PC-3 (cell line): ENCODE results near the gene L1TD1. TPM values are rescaled to one million over a fixed set of nuclear protein-coding genes. Genes with fewer than 3 reads are reported as not detected.

Experiments
- ATAC-seq: fragments of 200-7000 bp; cut with Tn5 transposase; 2 replicates; pipeline ENCODE4 v1.9.1; 2020; ENCODE audit warnings: mild to moderate bottlenecking, moderate library complexity
- BruUV-seq: library from RNA; stranded (reverse); fragments of 400-500 nt; replicated peaks from 2 replicates; lab custom pipeline; 2021; lab: Mats Ljungman, UMichigan
- CTCF ChIA-PET: fragments of 300-600 bp; sonication (Branson Sonifier 250); formaldehyde crosslinking; loops from one replicate; lab custom pipeline; 2022; ENCODE audit warnings: antibody characterized with exemption; lab: Charles Lee
- POLR2A ChIA-PET: fragments of 300-600 bp; sonication (Branson Sonifier 250); formaldehyde crosslinking; loops from one replicate; lab custom pipeline; 2022; ENCODE audit warnings: antibody characterized with exemption; ENCODE audit not compliant: unreplicated experiment; lab: Charles Lee
- DNase-seq: peaks from one replicate; pipeline ENCODE4 v3.0.0-alpha.2; 2015
- H2AFZ ChIP-seq: fragments of 300-600 bp; sonication (generic); 2 replicates; pipeline ENCODE4 v1.6.0; 2016; ENCODE audit warnings: antibody characterized with exemption, low read length
- H3F3A ChIP-seq: fragments of 300-600 bp; sonication (generic); one replicate; pipeline ENCODE4 v1.6.0; 2017; ENCODE audit warnings: antibody characterized with exemption, low read length, control low read depth, mild to moderate bottlenecking; ENCODE audit not compliant: unreplicated experiment
- H3K27ac ChIP-seq: fragments of 300-600 bp; sonication (generic); 2 replicates; pipeline ENCODE4 v1.5.1; 2016; ENCODE audit warnings: mild to moderate bottlenecking, low read length
- H3K27me3 ChIP-seq: fragments of 300-600 bp; sonication (generic); 2 replicates; pipeline ENCODE4 v1.6.1; 2016; ENCODE audit warnings: low read length, mixed read lengths
- H3K36me3 ChIP-seq: fragments of 300-600 bp; sonication (generic); 2 replicates; pipeline ENCODE4 v1.6.1; 2016; ENCODE audit warnings: low read depth, mixed run types, low read length, mixed read lengths
- H3K4me1 ChIP-seq: fragments of 300-600 bp; sonication (generic); 2 replicates; pipeline ENCODE4 v1.5.1; 2016; ENCODE audit warnings: low read length; ENCODE audit not compliant: insufficient read depth
- H3K4me2 ChIP-seq: fragments of 300-600 bp; sonication (generic); 2 replicates; pipeline ENCODE4 v1.6.0; 2016; ENCODE audit warnings: low read length
- H3K4me3 ChIP-seq: fragments of 300-600 bp; sonication (generic); 2 replicates; pipeline ENCODE4 v1.5.1; 2016; ENCODE audit warnings: mild to moderate bottlenecking, low read length, mixed read lengths
- H3K79me2 ChIP-seq: fragments of 300-600 bp; sonication (generic); 2 replicates; pipeline ENCODE4 v1.6.1; 2017; ENCODE audit warnings: low read length, mixed read lengths
- H3K9ac ChIP-seq: fragments of 300-600 bp; sonication (generic); 2 replicates; pipeline ENCODE4 v1.6.0; 2016; ENCODE audit warnings: mild to moderate bottlenecking, low read length
- H3K9me2 ChIP-seq: fragments of 300-600 bp; sonication (generic); replicated peaks from 2 replicates; pipeline ENCODE4 v1.6.1; 2016; ENCODE audit warnings: mixed run types, low read length, mixed read lengths
- H3K9me3 ChIP-seq: fragments of 300-600 bp; sonication (generic); 2 replicates; pipeline ENCODE4 v1.6.1; 2016; ENCODE audit warnings: low read length, mixed read lengths
- H4K20me1 ChIP-seq: fragments of 300-600 bp; sonication (generic); 2 replicates; pipeline ENCODE4 v1.6.1; 2016; ENCODE audit warnings: low read length, mixed read lengths
- EZH2 ChIP-seq: fragments of 300-600 bp; sonication (generic); IDR thresholded peaks from one replicate; pipeline ENCODE4 v1.6.1; 2017; ENCODE audit warnings: antibody characterized with exemption, mild to moderate bottlenecking, low read length; ENCODE audit not compliant: unreplicated experiment
- EZH2phosphoT487 ChIP-seq: fragments of 300-600 bp; sonication (generic); IDR thresholded peaks from 2 replicates; pipeline ENCODE4 v1.6.1; 2018; ENCODE audit warnings: mild to moderate bottlenecking, antibody characterized with exemption, low read length, borderline replicate concordance
- intact Hi-C: fragments of 100-400 bp; cut with micrococcal nuclease; formaldehyde crosslinking; loops from 2 replicates; pipeline ENCODE4 v1.9.0; 2023
- total RNA-seq: library from RNA; depleted of rRNA; stranded (reverse); fragments of >200 nt; gene quantifications from 2 replicates; pipeline ENCODE4 v1.2.3, GENCODE V29; 2014
- TF ChIP-seq, protein P1 (sequence below): fragments of 300-600 bp; sonication (generic); conservative IDR thresholded peaks from 2 replicates; pipeline ENCODE4 v1.5.1; 2017; ENCODE audit warnings: antibody characterized with exemption, low read depth, mild to moderate bottlenecking, low read length

The L1TD1 gene
- total RNA-seq, 1 experiment from 2014 or later: not detected

DNA sequence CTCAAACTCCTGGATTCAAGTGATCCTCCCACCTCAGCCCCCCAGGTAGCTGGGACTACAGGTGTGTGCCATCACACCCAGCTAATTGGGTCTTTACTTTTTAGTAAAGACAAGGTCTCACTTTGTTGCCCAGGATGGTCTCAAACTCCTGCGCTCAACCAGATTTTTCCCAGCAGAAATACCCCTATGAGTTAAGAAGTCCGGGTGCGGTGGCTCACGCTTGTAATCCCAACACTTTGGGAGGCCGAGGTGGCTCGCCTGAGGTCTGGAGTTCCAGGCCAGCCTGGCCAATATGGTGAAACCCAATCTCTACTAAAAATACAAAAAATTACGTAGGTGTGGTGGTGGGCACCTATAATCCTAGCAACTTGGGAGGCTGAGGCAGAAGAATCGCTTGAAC is 6.5 kb upstream of the L1TD1 start:
- intact Hi-C loops: no loop called here
- Histone ChIP-seq H4K20me1 (no peaks in the 10 kb centered on the region), H3K27me3 (no peaks in the 10 kb centered on the region), H3K79me2 (no peaks in the 10 kb centered on the region), H3K9me3 (no peaks in the 10 kb centered on the region), H3K4me2 (no peak overlapping the region), H3K4me3 (no peak overlapping the region), H3K9ac (no peak overlapping the region), H3K9me2 (no peaks in the 10 kb centered on the region), H3K36me3 (no peaks in the 10 kb centered on the region), H3F3A (no peaks in the 10 kb centered on the region), H2AFZ (no peak overlapping the region), H3K27ac (no peak overlapping the region), H3K4me1 (no peaks in the 10 kb centered on the region)
- TF ChIP-seq, protein P1, sequence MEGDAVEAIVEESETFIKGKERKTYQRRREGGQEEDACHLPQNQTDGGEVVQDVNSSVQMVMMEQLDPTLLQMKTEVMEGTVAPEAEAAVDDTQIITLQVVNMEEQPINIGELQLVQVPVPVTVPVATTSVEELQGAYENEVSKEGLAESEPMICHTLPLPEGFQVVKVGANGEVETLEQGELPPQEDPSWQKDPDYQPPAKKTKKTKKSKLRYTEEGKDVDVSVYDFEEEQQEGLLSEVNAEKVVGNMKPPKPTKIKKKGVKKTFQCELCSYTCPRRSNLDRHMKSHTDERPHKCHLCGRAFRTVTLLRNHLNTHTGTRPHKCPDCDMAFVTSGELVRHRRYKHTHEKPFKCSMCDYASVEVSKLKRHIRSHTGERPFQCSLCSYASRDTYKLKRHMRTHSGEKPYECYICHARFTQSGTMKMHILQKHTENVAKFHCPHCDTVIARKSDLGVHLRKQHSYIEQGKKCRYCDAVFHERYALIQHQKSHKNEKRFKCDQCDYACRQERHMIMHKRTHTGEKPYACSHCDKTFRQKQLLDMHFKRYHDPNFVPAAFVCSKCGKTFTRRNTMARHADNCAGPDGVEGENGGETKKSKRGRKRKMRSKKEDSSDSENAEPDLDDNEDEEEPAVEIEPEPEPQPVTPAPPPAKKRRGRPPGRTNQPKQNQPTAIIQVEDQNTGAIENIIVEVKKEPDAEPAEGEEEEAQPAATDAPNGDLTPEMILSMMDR: no peak
- no peak for TF ChIP-seq EZH2
- TF ChIP-seq EZH2phosphoT487: no peak
- POLR2A ChIA-PET: no interaction called here
- DNase-seq (no peak), ATAC-seq (no peak)
- CTCF ChIA-PET: interaction anchor here (0.6 kb wide), 1 partner anchor 225 kb away, joined by 3 read pairs; no protein-coding TSS in a partner anchor
- no TSS peak for BruUV-seq

DNA sequence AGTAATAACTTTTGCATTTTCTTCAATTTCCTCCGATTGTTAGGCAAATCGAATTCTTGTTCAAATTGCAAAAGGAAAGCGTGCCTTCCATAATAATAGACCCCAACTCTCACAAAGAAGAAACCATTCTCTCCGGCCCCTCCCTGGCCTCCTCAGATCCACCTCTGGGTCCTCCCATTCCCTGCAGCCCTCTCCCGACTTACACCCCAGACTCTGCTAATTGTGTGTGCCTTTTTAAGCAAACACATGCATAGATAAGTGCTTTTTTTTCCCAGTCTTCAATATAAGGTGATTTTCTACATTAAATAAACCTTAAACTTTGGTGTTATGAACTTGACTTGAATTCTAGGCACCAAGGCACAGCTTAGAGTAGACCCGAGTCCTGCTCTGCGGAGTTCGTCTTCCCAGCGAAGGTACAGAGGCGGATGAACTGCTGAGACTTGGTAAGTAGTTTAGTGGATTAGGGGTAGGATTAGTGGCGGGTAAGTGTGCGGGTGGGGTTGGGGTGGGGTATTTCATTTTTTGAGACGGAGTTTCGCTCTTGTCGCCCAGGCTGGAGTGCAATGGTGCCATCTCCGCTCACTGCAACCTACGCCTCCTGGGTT is 1.5 kb downstream of the L1TD1 start:
- Histone ChIP-seq H3K9ac (no peak overlapping the region), H3K9me2 (no peaks in the 10 kb centered on the region), H3K4me1 (no peaks in the 10 kb centered on the region), H3K79me2 (no peaks in the 10 kb centered on the region), H3K4me3 (no peak overlapping the region), H3K4me2 (no peak overlapping the region), H3K36me3 (no peaks in the 10 kb centered on the region), H4K20me1 (no peaks in the 10 kb centered on the region), H3F3A (no peaks in the 10 kb centered on the region), H3K27ac (no peak overlapping the region), H3K9me3 (no peaks in the 10 kb centered on the region), H2AFZ (no peak overlapping the region), H3K27me3 (no peaks in the 10 kb centered on the region)
- TF ChIP-seq EZH2phosphoT487 (no peak), EZH2 (no peak)
- TF ChIP-seq, protein P1: no peak
- BruUV-seq: no TSS peak
- CTCF ChIA-PET: no interaction called here
- ATAC-seq (no peak), DNase-seq (no peak)
- intact Hi-C loops: no loop called here
- POLR2A ChIA-PET: no interaction called here

DNA sequence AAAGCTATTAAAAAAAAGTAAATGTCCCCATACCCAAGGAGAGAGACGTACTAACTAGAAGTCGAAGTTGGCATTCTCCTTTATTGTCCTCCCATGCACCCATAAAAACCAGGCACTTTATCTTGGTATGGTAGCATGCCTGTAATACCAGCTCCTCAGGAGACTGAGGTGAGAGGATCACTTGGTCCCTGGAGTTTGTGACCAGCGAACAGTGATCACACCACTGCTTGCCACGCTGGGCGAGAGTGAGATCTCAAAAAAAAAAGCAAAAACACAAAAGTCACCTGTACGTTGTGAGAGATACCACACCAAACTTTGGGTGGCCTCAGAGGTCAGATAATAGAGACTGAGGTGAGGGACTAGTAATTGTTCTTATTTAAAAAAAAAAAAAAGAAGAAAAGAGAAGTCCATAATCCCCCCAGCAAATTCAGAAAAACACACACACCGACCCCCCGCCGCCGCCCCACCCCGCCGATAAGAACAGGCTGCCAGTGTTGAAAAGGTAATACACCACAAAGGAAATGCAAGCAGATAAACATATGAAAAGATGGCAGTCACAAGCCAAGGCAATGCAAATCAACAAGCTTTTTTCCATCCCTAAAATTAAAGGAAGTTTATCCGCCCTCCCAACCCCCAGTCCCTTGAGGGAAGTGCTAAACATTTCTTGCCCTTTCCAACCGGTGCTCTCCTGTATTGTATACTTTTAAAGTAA is 3.6 kb downstream of the L1TD1 start:
- no peaks in the 10 kb centered on the region for H3K79me2 ChIP-seq
- H3K27ac ChIP-seq: no peak overlapping the region
- CTCF ChIA-PET: no interaction called here
- DNase-seq (no peak), ATAC-seq (no peak)
- no peak overlapping the region for H3K4me3 ChIP-seq
- H3K9me3 ChIP-seq: no peaks in the 10 kb centered on the region
- H3F3A ChIP-seq: no peaks in the 10 kb centered on the region
- no peaks in the 10 kb centered on the region for H3K36me3 ChIP-seq
- intact Hi-C loops: no loop called here
- H2AFZ ChIP-seq: no peak overlapping the region
- TF ChIP-seq, protein P1: no peak
- no peak for TF ChIP-seq EZH2
- TF ChIP-seq EZH2phosphoT487: no peak
- H3K9me2 ChIP-seq: no peaks in the 10 kb centered on the region
- no TSS peak for BruUV-seq
- H3K4me2 ChIP-seq: no peak overlapping the region
- no peaks in the 10 kb centered on the region for H4K20me1 ChIP-seq
- no peak overlapping the region for H3K9ac ChIP-seq
- H3K27me3 ChIP-seq: no peaks in the 10 kb centered on the region
- H3K4me1 ChIP-seq: no peaks in the 10 kb centered on the region
- POLR2A ChIA-PET: no interaction called here
